Ramos (cell line): ENCODE data around the gene SLC29A1.
"Not testable (repeated sequence)": the region's sequence is repeated elsewhere in the genome, so short reads cannot be mapped to it uniquely, and the experiment has no call there.

Experiments
- in situ Hi-C: fragments of 300-500 bp; cut with MboI; formaldehyde crosslinking; loops from one replicate; pipeline ENCODE4 v1.14.3; 2022; ENCODE audit warnings: low sequenced_read_pairs; ENCODE audit not compliant: unreplicated experiment

SLC29A1 gene

GRCh38 chr6:44223319-44224028 lies at the start of gene SLC29A1:
TSS of gene SLC29A1 (plus strand) at chr6:44223595. CDS start at chr6:44227314, 3,719 bp downstream.
- in situ Hi-C loops = no loop called here

- in situ Hi-C loops = no loop called here
Observed at GRCh38 chr6:44176130-44176761, 47.1 kb upstream of the SLC29A1 start.

GRCh38 chr6:44176762-44177509 lies 46.5 kb upstream of the SLC29A1 start:
- in situ Hi-C loops = no loop called here

- in situ Hi-C loops = no loop called here
Observed at GRCh38 chr6:44177691-44178423, 45.5 kb upstream of the SLC29A1 start.

GRCh38 chr6:44178424-44179071 lies 44.8 kb upstream of the SLC29A1 start:
- in situ Hi-C loops = no loop called here

- in situ Hi-C loops = no loop called here
Observed at GRCh38 chr6:44179072-44179536, 44.3 kb upstream of the SLC29A1 start.

GRCh38 chr6:44179648-44180047 lies 43.7 kb upstream of the SLC29A1 start:
- in situ Hi-C loops = no loop called here

GRCh38 chr6:44180406-44180805 lies 43.0 kb upstream of the SLC29A1 start:
- in situ Hi-C loops = no loop called here

GRCh38 chr6:44180886-44181285 lies 42.5 kb upstream of the SLC29A1 start:
- in situ Hi-C loops = no loop called here

GRCh38 chr6:44181784-44182183 lies 41.6 kb upstream of the SLC29A1 start:
- in situ Hi-C loops = not testable (repeated sequence)

- in situ Hi-C loops = no loop called here
Observed at GRCh38 chr6:44182911-44183390, 40.4 kb upstream of the SLC29A1 start.

- in situ Hi-C loops = no loop called here
Observed at GRCh38 chr6:44183783-44184182, 39.6 kb upstream of the SLC29A1 start.

GRCh38 chr6:44185356-44185755 lies 38.0 kb upstream of the SLC29A1 start:
- in situ Hi-C loops = not testable (repeated sequence)

- in situ Hi-C loops = no loop called here
Observed at GRCh38 chr6:44185953-44186634, 37.3 kb upstream of the SLC29A1 start.

- in situ Hi-C loops = no loop called here
Observed at GRCh38 chr6:44186635-44187025, 36.8 kb upstream of the SLC29A1 start.

GRCh38 chr6:44188819-44189218 lies 34.6 kb upstream of the SLC29A1 start:
- in situ Hi-C loops = no loop called here

- in situ Hi-C loops = no loop called here
Observed at GRCh38 chr6:44189257-44189656, 34.1 kb upstream of the SLC29A1 start.

- in situ Hi-C loops = no loop called here
Observed at GRCh38 chr6:44190715-44191114, 32.7 kb upstream of the SLC29A1 start.

GRCh38 chr6:44192428-44193041 lies 30.9 kb upstream of the SLC29A1 start:
- in situ Hi-C loops = no loop called here
